Mammary epithelial cell (primary cell): ENCODE measurements around the gene CDRT15L2.
"Not testable (repeated sequence)": the region's sequence is repeated elsewhere in the genome, so short reads cannot be mapped to it uniquely, and the experiment has no call there.

ENCODE experiments used
- CTCF ChIP-seq, 2 donors: IDR thresholded peaks in 1 of 2; conservative IDR thresholded peaks in 1 of 2; 2 replicates each; pipeline ENCODE4 v1.5.1; 2011 to 2012; ENCODE audit warnings: inconsistent platforms in 2 of 2, low read length in 2 of 2, mild to moderate bottlenecking in 2 of 2, control low read depth in 1 of 2, low read depth in 1 of 2; ENCODE audit not compliant: insufficient read depth in 1 of 2; ENCODE audit errors: extremely low read depth in 1 of 2
- EZH2 ChIP-seq: IDR thresholded peaks from 2 replicates; pipeline ENCODE4 v1.6.1; 2012; ENCODE audit warnings: low read length, inconsistent platforms, borderline replicate concordance

- TF ChIP-seq CTCF (conservative IDR thresholded peaks at IDR 0.05 in 1 of 2, IDR thresholded peaks at IDR 0.05 in 1 of 2; ENCODE audit: extremely low read depth in 1 of 2, insufficient read depth in 1 of 2, low read depth in 1 of 2, low read length in 2 of 2); EZH2: not testable (repeated sequence)
These were observed 11.5 kb downstream of the CDRT15L2 start for GRCh38 chr17:20591040-20591439.
